Suprapubic skin (tissue), 3 donors: ENCODE results near the gene XCR1.

Experiments used
- CTCF ChIP-seq, 2 donors: fragments of 200-600 bp in 1 of 2; fragments of 450-650 bp in 1 of 2; sonication (generic) in 1 of 2; IDR thresholded peaks; one replicate each; pipeline ENCODE4 v1.5.1; 2016 to 2019; ENCODE audit warnings: antibody characterized with exemption in 2 of 2, mild to moderate bottlenecking in 1 of 2, moderate library complexity in 1 of 2
- POLR2AphosphoS5 ChIP-seq, 3 donors: sonication (generic); formaldehyde crosslinking; IDR thresholded peaks; one replicate each; pipeline ENCODE4 v1.6.1; 2017; ENCODE audit warnings: antibody characterized with exemption in 3 of 3

DNA sequence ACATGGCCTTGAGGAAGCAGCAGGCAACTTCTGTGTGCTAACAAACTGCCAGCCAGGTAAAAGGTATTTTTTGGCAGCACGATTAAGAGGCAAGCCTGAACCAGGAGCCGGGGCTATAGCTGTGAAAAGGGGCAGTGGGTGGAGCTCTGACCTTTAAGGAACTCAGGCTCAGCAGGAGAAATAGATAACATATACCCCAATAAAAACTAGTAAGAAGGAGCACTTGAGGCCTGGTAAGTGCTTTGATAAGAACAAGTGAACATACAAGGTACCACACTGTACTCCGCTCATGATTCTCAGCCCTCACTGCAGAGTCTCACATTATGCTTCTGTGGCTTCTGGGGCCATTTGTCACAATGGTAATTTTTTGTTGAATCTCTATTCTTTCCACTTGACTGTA lies 37.1 kb downstream of the XCR1 start:
- TF ChIP-seq CTCF (IDR thresholded peaks at IDR 0.05) (no peak), POLR2AphosphoS5 (IDR thresholded peaks at IDR 0.05) (no peak)
